GM21447 (cell line): ENCODE data around the gene PLPP7.
"Not testable (repeated sequence)": the region's sequence is repeated elsewhere in the genome, so short reads cannot be mapped to it uniquely, and the experiment has no call there.

Source experiments
- ATAC-seq: cut with Tn5 transposase; IDR thresholded peaks from one replicate; pipeline ENCODE4 v1.9.1; 2021; ENCODE audit not compliant: unreplicated experiment

Gene PLPP7

DNA sequence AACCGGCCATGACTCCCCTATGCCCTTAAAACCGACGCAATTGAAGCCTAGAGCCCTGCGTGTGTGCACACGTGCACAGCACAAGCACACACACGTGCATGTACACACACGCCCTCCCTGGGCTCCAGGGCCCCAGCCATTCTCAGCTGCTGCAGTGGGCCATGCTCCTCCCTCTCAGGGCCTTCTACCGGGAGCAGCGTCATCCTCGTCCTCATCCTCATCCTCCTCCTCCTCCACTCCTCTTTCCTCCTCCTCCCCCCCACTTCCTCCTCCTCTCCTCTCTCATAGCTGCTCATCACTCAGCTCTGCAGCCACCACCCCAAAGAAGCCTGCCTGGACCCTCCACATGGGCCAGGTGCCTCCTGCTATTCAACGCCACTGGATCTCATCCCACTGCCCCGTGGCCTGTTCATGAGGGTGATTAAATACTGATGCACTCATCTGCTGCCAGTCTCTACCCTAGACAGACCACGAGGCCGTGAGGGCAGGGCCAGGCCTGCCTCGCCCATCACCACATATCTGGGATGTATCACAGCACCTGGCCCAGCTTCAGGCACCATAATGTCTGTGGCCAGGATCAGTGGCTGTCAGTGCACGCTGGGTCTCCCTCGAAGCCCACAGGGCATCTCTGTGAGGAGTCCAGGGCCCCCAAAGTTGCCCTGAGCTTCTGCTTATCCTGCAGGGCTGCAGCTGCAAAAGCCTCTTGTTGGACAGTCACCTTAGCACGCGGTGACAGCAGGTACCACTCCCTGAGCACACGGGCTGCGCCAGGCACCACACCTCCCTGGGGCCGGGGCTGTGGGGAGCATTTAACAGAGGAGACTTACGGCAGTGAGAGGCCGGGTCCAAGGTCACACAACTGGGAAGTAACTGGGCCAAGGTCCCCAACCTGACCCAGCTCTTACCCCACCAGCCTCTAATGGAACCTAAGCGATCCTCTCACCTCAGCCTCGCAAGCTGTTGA is 23.0 kb upstream of the PLPP7 start:
- no peak for ATAC-seq

DNA sequence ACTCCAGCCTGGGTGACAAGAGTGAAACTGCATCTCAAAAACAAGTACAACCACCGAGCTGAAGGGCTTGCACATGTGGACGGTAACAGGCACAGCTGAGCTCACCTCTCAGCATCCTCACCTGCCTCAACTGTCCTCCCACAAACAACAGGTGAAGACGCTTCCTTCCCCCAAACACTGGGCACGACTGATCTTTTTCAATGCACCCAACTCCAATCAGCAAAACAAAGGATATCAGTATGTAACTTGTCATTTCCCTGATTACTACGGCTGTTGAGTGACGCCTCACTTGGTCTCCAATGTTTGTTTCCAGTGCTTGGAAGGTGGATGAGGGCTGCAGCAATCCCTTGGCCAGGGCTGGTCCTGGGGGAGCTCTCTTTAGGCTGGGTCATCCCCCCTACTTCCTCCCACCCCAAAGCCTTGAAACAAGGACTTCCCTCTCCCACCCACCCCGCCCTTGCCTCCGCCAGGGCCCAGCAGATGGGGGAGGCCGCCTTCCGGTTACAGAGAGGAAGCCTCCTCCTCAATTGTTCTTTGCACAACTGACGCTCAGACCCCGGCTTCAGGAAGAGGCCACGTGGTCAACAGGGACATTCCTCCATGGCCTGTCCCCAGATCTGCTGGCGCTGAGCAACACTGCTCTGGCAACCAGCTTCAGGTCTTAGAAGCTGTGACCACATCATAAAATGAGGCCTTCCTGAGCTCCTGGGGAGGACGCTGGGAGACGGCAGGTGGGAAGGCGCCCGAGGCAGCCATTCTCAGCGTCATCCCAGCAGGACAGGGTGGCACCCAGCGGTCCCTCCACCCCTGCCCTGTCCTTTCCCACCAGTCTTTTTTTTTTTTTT is 19.1 kb upstream of the PLPP7 start:
- no peak for ATAC-seq

GRCh38 chr9:131271016-131271273 is 18.6 kb upstream of the PLPP7 start:
- not testable (repeated sequence) for ATAC-seq

- no peak for ATAC-seq
Measured at GRCh38 chr9:131271506-131271931, 18.0 kb upstream of the PLPP7 start.

- no peak for ATAC-seq
Measured at GRCh38 chr9:131272212-131272611, 17.3 kb upstream of the PLPP7 start.

DNA sequence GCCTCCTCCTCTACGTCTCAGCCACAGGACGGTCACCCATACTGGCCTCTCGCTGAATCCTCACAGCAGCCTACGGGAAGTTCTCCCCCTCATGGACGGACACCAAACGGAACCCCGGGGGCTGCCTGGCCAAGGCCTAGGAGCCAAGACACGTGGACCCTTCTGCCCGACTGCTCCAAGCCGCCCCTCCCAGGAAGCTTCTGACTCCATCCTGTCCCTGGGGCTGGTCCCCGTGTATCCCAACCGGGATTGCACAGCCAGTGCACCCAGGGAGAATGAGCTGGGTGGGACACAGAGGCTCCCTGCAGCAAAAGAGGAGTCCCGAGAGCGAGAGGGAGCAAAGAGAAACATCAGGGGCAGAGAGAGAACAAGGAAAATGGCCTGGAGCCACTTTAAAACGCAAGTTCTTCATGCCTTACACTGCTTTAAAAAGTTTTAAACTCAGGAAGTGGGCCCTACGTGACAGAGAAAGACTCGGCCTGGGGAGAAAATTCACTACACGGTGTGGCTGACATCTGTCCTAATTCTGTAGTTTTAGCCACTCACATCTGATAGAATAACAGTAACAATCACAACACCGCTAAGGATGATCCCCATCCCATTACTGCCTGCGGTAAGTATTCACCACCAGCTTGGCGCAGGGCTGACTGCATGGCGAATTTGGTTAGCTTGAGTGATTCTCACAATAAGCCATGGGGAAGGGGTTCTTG is 16.2 kb upstream of the PLPP7 start:
- ATAC-seq, result no peak

GRCh38 chr9:131273856-131274673 is 15.5 kb upstream of the PLPP7 start:
- ATAC-seq, result no peak

DNA sequence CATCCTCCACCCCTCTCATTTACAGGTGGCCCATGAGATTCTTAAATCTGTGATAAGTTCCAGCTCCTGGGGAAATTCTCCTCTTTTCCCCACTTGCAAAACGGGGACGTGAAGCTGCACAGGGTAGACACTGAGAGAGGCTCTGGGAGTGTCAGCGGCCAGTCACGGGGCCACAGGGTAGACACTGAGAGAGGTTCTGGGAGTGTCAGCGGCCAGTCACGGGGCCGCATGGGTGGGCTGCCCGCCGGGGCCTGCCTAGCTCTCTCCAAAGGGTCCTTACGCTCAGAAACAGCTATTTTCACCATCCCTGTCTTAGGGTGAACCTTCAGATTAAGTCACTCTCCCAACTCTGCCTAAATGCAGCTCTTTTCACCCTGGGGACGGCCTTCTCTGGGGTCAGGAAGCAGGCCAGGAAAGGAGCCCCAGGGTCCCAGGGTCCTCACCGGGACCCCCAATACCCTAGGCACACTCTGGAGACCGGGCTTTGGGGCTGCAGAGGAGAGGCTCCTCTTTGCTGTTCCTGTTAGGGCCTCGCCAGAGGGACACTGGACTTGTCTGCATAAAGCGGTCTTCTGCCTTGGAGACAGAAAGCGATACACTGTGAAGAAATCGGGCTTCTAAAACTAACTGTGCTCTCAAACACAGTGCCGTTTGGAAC is 14.7 kb upstream of the PLPP7 start:
- no peak for ATAC-seq

DNA sequence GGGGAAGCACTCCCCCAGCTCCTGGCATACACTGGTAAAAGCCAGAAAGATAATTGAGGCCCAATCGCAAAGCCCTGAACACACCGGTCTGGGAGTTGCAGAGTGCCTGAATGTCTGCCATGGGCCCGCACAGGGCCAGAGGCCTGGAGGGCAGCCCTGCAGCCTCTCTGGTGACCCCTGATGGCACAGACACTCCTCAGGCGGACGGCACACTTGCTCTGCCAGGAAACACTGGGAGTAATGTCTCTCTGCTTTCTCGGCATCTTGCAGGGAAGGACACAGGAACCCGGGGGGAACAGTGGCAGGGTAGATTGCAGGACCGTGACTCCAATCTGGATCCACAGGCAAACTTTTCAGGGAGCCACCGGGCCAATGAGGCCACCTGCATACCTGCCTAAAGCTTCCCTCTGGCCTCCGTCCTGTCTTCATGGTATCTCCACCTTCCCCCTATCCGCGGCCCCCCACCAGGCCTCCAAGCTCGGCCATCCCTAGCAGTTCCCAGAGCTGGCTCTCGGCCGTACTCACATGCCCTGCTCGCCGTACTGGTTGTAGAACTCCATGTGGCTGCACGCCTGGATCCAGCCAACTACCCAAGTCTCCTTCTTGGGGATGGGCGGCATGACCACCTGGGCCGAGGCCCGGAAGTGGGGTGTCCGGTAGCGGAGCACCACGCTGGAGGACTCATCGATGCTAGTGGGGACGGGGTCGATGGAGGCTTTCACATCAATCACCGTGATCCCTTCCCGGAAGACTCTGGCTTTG is 14.0 kb upstream of the PLPP7 start:
- ATAC-seq, result no peak

DNA sequence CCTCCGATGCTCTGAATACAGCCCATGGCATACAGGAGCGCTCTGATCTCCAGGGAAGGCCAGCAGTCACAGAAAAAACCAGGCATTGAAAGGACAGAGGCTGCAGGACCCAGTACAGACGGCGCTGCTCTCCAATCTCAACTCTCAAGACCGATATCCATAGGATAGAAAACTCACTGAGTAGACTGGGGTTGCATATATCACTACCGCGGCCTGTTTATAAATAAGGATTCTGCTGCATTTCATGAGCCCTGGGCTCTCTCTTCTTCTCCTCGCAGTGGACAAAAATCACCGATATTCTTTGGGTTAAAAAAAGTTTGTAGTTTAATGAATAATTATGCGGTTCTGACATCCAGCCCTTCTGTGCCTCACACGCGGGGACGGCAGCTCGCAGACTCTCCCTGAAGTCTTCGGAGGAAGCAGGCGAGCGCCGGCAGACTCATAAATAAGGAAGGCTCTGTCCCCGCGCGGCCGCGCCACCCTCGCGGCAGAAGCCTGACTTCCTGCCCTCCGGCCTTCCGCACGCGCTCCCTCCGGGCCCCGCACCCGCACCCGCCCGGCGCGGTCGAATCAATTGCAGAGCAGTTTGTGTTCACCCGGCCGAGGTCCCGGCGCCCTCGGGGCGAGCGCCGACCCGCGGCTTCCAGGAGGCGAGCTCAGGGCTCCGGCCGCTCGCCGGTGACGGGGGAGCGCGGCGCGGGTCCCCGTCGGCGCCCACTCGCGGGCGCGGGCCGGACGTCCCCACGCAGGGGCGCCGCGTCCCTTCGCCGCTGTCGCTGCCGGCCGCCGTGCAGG is 13.2 kb upstream of the PLPP7 start, which contains the start of gene FAM78A:
FAM78A (minus strand) TSS at position 417 of the 795 bp plus-strand sequence; CDS start at position 86, 331 bp downstream.
- no peak for ATAC-seq

GRCh38 chr9:131276891-131277286 is 12.6 kb upstream of the PLPP7 start:
- ATAC-seq, result no peak

DNA sequence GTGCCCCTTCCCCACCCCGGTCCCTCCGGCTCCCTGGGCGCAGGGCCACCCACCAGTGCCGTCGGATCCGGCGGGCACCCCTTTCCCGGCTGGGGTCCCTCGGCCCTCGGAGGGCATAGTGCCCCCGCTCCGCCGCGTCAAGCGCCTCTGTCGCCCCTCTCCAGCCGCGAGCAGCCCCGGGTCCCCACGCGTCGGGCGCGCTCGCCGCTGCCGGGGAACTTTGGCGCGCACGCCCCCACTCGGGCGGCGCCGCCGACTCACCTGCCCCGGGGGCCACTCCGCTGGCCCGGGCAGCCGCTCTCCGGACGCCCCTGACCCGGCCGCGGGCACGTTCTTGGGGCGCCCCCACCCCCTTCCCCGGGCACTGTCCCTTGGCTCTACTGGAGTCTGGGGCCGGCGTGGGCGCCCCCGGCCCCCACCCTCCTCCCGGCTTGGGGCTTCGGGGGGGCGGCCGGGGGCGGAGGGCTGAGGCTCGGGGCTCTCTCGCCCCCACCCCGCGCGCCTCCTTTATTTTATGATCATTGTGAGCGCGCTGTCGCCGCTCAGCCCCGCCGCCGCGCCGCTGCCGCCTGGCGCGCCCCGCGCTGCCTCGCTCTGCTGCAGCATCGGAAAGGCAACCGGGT is 12.1 kb upstream of the PLPP7 start:
- ATAC-seq, result no peak

DNA sequence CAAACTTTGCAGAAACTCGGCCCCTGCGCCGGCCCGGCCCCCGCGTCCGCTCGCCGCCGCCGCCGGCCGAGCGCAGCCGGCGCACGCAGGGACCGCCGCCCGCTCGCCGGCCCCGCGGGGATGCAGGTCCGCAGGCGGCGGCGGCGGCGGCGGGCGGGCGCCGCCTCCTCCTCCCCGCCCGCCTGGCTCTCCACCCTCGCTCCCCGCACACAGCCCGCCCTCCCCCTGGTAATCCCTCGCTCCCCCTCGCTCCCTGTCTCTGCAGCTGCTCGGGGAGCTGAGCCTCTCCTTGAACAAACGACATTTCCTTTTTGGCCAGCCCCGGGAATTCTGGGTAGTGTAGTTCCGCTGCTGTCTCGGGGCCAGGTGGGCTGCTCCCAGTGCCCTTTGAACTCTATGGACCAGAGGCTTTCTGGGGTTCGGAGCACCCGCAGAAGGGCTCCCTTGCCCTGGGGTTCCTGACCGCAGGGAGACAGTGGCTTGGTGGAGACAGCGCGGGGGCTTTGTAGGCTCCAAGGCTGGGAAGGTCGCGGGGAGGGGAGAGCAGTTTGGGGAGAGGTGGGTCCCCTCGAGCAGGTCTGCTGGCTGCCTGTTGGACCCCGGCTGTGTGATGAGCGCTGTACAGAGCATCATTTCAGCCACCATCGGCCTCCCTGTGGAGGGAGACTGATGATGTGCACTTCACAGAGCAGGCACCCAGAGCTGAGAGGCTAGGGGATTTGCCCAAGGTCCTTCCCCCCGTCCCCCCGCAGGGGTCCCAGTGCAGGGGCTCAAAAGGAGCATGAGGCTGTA is 11.4 kb upstream of the PLPP7 start:
- peak; percentile 34 for ATAC-seq

DNA sequence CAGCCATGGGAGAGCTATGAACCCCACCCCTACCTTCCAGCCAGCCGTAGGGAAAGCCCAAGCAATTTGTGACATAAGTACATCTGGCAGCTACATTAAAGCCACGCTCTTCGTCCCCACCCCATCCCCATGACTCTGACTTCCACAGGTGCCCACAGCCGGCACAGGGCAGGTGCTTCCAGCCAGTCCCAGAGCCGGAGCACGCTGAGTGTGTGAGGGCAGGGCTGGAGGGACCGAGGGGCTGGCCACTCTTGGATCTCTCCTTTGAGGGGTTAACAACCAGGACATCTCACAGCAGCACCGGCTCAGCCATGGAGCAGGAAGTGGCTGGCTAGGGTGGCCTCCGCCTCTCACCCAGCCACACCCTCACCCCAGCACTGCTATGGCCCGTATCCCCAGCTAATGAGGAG is 10.8 kb upstream of the PLPP7 start:
- no peak for ATAC-seq

- ATAC-seq, result no peak
Measured at GRCh38 chr9:131279196-131279862, 10.2 kb upstream of the PLPP7 start.

DNA sequence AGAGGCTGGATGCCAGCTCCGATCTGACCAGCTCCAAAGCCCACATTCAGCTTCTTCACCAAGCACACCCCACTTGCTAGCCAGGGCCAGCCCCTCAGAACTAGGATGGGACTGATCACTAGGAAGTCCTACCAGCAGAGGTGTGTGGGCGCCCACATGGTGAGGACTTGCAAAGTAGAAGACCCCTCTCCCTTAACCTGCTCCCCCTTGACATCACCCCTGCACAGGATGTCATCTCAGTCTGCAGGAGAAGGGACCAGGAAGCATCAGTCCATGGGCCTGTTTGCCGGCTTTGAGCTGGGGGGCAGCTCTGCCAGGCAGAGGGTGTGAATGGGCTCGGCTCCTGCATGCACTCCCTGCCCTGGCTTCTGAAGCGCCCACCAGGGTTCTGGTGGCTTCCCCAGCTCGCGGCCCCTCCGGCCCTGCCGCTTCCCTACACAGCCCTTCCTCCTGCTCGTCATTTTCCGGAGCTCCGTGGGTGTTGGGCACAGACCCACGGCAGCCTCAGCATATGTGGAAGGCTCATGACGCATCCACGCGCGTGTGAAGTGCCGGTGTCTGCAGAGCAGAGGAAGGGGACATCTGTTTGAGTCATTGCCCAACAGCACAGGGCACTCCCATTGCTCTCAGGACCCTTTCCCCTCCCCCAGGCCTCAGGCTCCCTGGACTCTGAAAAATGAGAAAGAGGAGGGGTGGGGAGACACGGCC is 9.5 kb upstream of the PLPP7 start:
- no peak for ATAC-seq
